ENCODE data around the gene DCAF11.

DNA sequence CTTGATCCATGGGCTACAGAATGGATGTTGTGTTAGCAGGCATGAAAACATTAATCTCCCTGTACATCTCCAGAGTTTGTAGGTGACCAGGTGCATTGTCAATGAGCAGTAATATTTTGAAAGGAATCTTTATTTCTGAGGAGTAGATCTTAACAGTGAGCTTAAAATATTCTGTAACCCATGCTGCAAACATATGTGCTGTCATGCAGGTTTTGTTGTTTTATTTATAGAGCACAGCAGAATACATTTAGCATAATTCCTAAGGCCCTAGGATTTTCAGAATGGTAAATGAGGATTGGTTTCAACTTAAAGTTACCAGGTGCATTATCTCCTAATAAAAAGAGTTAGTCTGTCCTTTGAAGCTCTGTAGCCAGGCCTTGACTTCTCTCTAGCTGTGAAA, 12.4 kb downstream of the DCAF11 start:
- TF ChIP-seq, protein P1, sequence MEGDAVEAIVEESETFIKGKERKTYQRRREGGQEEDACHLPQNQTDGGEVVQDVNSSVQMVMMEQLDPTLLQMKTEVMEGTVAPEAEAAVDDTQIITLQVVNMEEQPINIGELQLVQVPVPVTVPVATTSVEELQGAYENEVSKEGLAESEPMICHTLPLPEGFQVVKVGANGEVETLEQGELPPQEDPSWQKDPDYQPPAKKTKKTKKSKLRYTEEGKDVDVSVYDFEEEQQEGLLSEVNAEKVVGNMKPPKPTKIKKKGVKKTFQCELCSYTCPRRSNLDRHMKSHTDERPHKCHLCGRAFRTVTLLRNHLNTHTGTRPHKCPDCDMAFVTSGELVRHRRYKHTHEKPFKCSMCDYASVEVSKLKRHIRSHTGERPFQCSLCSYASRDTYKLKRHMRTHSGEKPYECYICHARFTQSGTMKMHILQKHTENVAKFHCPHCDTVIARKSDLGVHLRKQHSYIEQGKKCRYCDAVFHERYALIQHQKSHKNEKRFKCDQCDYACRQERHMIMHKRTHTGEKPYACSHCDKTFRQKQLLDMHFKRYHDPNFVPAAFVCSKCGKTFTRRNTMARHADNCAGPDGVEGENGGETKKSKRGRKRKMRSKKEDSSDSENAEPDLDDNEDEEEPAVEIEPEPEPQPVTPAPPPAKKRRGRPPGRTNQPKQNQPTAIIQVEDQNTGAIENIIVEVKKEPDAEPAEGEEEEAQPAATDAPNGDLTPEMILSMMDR (IDR thresholded peaks at IDR 0.05): no peak
- TF ChIP-seq POLR2AphosphoS5 (IDR thresholded peaks at IDR 0.05) (no peak), POLR2A (IDR thresholded peaks at IDR 0.05) (no peak), EP300 (IDR thresholded peaks at IDR 0.05) (no peak)

Measured in upper lobe of left lung (tissue), 4 donors.